ENCODE data around the gene ASIC1. TPM values are rescaled to one million over a fixed set of nuclear protein-coding genes. Genes with fewer than 3 reads are reported as not detected.

ASIC1 gene
- total RNA-seq, 1 experiment from 2014 or later: 6.0 TPM

GRCh38 chr12:50097952-50098351, 40.6 kb downstream of the ASIC1 start:
- Histone ChIP-seq H3K27me3 (ENCODE audit: low read length) (no peaks in the 10 kb centered on the region), H3K27ac (ENCODE audit: low read length) (no peak overlapping the region), H3K4me1 (ENCODE audit: insufficient read depth, low read length) (peaks cover 15% of the 10 kb centered on the region), H3K4me2 (ENCODE audit: low read length) (no peak overlapping the region), H4K20me1 (ENCODE audit: low read length) (no peaks in the 10 kb centered on the region), H3K9me2 (replicated peaks; ENCODE audit: low read length) (no peaks in the 10 kb centered on the region), H3K36me3 (ENCODE audit: low read depth, low read length) (peaks cover 53% of the 10 kb centered on the region), H2AFZ (ENCODE audit: low read length) (no peak overlapping the region), H3F3A (ENCODE audit: low read length, unreplicated experiment) (no peaks in the 10 kb centered on the region), H3K79me2 (ENCODE audit: low read length) (no peaks in the 10 kb centered on the region), H3K9me3 (ENCODE audit: low read length) (no peaks in the 10 kb centered on the region), H3K4me3 (ENCODE audit: low read length) (no peak overlapping the region), H3K9ac (ENCODE audit: low read length) (no peak overlapping the region)
- TF ChIP-seq EZH2phosphoT487 (IDR thresholded peaks at IDR 0.05; ENCODE audit: borderline replicate concordance, low read length) (no peak), CTCF (conservative IDR thresholded peaks at IDR 0.05; ENCODE audit: low read depth, low read length) (no peak)
- ATAC-seq (no peak), DNase-seq (no peak)
- BruUV-seq (replicated peaks): no TSS peak
- ChIA-PET POLR2A (ENCODE audit: unreplicated experiment) (no interaction called here), CTCF (no interaction called here)
- intact Hi-C loops (cut with micrococcal nuclease): no loop called here

- H3K79me2 ChIP-seq (ENCODE audit: low read length): no peaks in the 10 kb centered on the region
- no peak overlapping the region for H3K27ac ChIP-seq (ENCODE audit: low read length)
- no peaks in the 10 kb centered on the region for H3F3A ChIP-seq (ENCODE audit: low read length, unreplicated experiment)
- no peaks in the 10 kb centered on the region for H3K9me3 ChIP-seq (ENCODE audit: low read length)
- no peak for TF ChIP-seq EZH2phosphoT487 (IDR thresholded peaks at IDR 0.05; ENCODE audit: borderline replicate concordance, low read length)
- TF ChIP-seq CTCF (conservative IDR thresholded peaks at IDR 0.05; ENCODE audit: low read depth, low read length): no peak
- no peak for TF ChIP-seq EZH2 (IDR thresholded peaks at IDR 0.05; ENCODE audit: low read length, unreplicated experiment)
- ChIA-PET CTCF (no interaction called here), POLR2A (ENCODE audit: unreplicated experiment) (no interaction called here)
- no peaks in the 10 kb centered on the region for H4K20me1 ChIP-seq (ENCODE audit: low read length)
- no peak overlapping the region for H3K9ac ChIP-seq (ENCODE audit: low read length)
- H3K36me3 ChIP-seq (ENCODE audit: low read depth, low read length): peaks cover 44% of the 10 kb centered on the region
- H2AFZ ChIP-seq (ENCODE audit: low read length): no peak overlapping the region
- peaks cover 15% of the 10 kb centered on the region for H3K4me1 ChIP-seq (ENCODE audit: insufficient read depth, low read length)
- peak; percentile 76 for ATAC-seq
- no TSS peak for BruUV-seq (replicated peaks)
- intact Hi-C loops (cut with micrococcal nuclease): no loop called here
- H3K27me3 ChIP-seq (ENCODE audit: low read length): no peaks in the 10 kb centered on the region
- no peaks in the 10 kb centered on the region for H3K9me2 ChIP-seq (replicated peaks; ENCODE audit: low read length)
- H3K4me2 ChIP-seq (ENCODE audit: low read length): no peak overlapping the region
- DNase-seq: peak; percentile 50
- H3K4me3 ChIP-seq (ENCODE audit: low read length): no peak overlapping the region
Observed at GRCh38 chr12:50099302-50100008, 42.1 kb downstream of the ASIC1 start.

GRCh38 chr12:50100561-50100960, 43.2 kb downstream of the ASIC1 start:
- no peak overlapping the region for H3K9ac ChIP-seq (ENCODE audit: low read length)
- intact Hi-C loops (cut with micrococcal nuclease): no loop called here
- ATAC-seq (no peak), DNase-seq (no peak)
- peaks cover 37% of the 10 kb centered on the region for H3K36me3 ChIP-seq (ENCODE audit: low read depth, low read length)
- peaks cover 15% of the 10 kb centered on the region for H3K4me1 ChIP-seq (ENCODE audit: insufficient read depth, low read length)
- POLR2A ChIA-PET (ENCODE audit: unreplicated experiment): no interaction called here
- no peak overlapping the region for H3K4me3 ChIP-seq (ENCODE audit: low read length)
- H4K20me1 ChIP-seq (ENCODE audit: low read length): no peaks in the 10 kb centered on the region
- no peaks in the 10 kb centered on the region for H3K79me2 ChIP-seq (ENCODE audit: low read length)
- CTCF ChIA-PET: no interaction called here
- no peak for TF ChIP-seq CTCF (conservative IDR thresholded peaks at IDR 0.05; ENCODE audit: low read depth, low read length)
- no peak for TF ChIP-seq EZH2phosphoT487 (IDR thresholded peaks at IDR 0.05; ENCODE audit: borderline replicate concordance, low read length)
- no peak for TF ChIP-seq EZH2 (IDR thresholded peaks at IDR 0.05; ENCODE audit: low read length, unreplicated experiment)
- H3F3A ChIP-seq (ENCODE audit: low read length, unreplicated experiment): no peaks in the 10 kb centered on the region
- H3K27me3 ChIP-seq (ENCODE audit: low read length): no peaks in the 10 kb centered on the region
- no peak overlapping the region for H3K27ac ChIP-seq (ENCODE audit: low read length)
- no peak overlapping the region for H3K4me2 ChIP-seq (ENCODE audit: low read length)
- no TSS peak for BruUV-seq (replicated peaks)
- no peaks in the 10 kb centered on the region for H3K9me3 ChIP-seq (ENCODE audit: low read length)
- H3K9me2 ChIP-seq (replicated peaks; ENCODE audit: low read length): no peaks in the 10 kb centered on the region
- H2AFZ ChIP-seq (ENCODE audit: low read length): no peak overlapping the region

Measured in PC-3 (cell line).